PFSK-1 (cell line): Measurements from ENCODE around the gene CNIH2. TPM values are rescaled to one million over a fixed set of nuclear protein-coding genes. Genes with fewer than 3 reads are reported as not detected.

Experiments
- FOXP2 ChIP-seq: optimal IDR thresholded peaks from 2 replicates; pipeline ENCODE3; 2011; ENCODE audit warnings: borderline replicate concordance, control low read depth, inconsistent platforms; ENCODE audit not compliant: insufficient read depth; ENCODE audit errors: extremely low read length, extremely low read depth
- POLR2AphosphoS5 ChIP-seq: IDR thresholded peaks from 2 replicates; pipeline ENCODE4 v1.6.1; 2012; ENCODE audit warnings: low read depth, mild to moderate bottlenecking, control low read depth, low read length, moderate library complexity
- REST ChIP-seq, 2 experiments: IDR thresholded peaks; 2 replicates each; pipeline versions ENCODE4 v1.6.1 to v1.8.0; 2011 to 2012; ENCODE audit warnings: low read depth in 2 of 2, low read length in 2 of 2, control low read depth in 1 of 2, inconsistent platforms in 1 of 2, mild to moderate bottlenecking in 1 of 2, moderate library complexity in 1 of 2; ENCODE audit not compliant: insufficient read depth in 1 of 2
- SIN3A ChIP-seq: IDR thresholded peaks from 2 replicates; pipeline ENCODE4 v1.6.1; 2012; ENCODE audit warnings: mild to moderate bottlenecking, low read length, moderate library complexity, borderline replicate concordance; ENCODE audit not compliant: insufficient read depth
- TAF1 ChIP-seq: IDR thresholded peaks from 2 replicates; pipeline ENCODE4 v1.6.1; 2012; ENCODE audit warnings: low read length, control low read depth, borderline replicate concordance; ENCODE audit not compliant: insufficient read depth
- polyA plus RNA-seq: library from polyadenylated mRNA; unstranded; fragments of >200 nt; gene quantifications from one replicate; pipeline ENCODE4 v1.2.1, GENCODE V29; 2012; ENCODE audit warnings: low read depth, missing spikeins; ENCODE audit not compliant: insufficient read length

Gene CNIH2
- polyA plus RNA-seq = 0.30 TPM

DNA sequence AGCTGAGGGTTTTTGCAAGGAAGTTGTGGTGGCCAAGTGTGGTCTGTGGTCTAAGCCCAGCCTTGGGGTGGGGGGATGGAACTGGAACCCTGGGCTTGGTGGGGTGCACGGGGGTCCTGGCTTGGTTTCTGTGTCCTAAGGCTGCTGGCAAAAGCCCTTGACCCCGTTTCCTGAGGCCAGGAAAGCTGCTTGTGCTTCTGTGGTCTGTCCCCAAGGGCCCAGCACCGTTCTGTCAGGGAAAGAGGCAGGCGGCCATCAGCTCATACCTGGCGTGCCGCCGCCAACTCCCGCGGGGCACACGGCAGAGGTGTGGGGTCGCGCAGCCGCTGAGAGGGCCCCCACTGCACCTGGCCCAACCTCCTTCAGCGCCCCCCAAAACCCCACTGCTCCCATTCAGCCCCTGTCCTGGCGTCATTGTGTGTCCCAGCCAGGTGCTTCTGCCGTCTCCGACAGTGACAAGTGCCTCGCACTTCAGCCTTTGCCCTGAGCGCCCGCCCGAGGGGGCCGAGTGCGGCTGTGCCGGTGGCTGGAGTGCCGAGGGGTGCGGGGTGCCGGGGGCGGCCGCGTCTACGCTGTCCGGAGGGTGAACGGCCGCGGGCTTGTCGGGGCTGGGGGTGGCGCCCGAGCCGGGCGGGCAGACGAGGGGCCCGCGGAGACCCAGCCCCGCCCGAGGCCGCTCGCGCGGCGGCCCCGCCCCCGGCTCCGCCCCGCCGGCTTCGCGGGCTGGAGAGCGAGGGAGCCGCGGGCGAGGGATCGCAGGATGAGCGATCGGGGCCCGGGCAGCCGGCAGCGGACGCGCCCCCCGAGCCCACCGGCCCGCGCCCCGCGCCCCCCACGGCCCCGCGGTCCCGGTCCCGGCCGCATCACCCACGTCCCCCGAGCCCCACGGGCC, at the start of gene CNIH2:
CNIH2 (plus strand) TSS at position 705 of the 892 bp plus-strand sequence. CDS start 282 bp downstream, outside the sequence.
- TF ChIP-seq POLR2AphosphoS5 (peak; percentile 57), TAF1 (no peak), REST (IDR thresholded peaks at IDR 0.05; ENCODE audit: insufficient read depth in 1 of 2, low read depth in 2 of 2, low read length in 2 of 2) (no peak)

- TF ChIP-seq REST (IDR thresholded peaks at IDR 0.05; ENCODE audit: insufficient read depth in 1 of 2, low read depth in 2 of 2, low read length in 2 of 2) (no peak), POLR2AphosphoS5 (no peak)
Measured at GRCh38 chr11:66228521-66228920, 49.5 kb upstream of the CNIH2 start.

DNA sequence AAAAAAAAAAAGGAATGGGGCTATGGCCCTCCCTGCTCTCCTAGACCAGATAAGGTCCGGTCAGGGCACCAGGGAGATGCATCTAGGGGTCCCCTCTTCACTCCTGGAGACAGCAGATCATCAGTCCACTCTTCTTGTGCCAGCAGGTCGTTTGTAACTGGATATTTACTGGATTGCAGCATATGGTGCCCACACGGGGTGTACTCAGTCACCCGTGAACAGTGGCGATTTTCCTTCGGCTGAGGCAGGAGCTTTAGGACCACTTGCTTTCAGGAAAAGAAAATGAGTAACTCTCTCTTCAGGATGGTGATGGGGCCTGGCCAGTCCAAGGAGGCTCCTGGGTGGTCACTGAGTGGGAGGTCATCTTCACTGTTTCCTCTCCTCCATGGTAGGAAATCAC, 47.8 kb upstream of the CNIH2 start:
- TF ChIP-seq SIN3A = no peak
- no peak for TF ChIP-seq FOXP2
- TF ChIP-seq TAF1 = no peak
- no peak for TF ChIP-seq REST (IDR thresholded peaks at IDR 0.05; ENCODE audit: insufficient read depth in 1 of 2, low read depth in 2 of 2, low read length in 2 of 2)
- TF ChIP-seq POLR2AphosphoS5 = no peak

GRCh38 chr11:66230978-66231377, 47.0 kb upstream of the CNIH2 start:
- TF ChIP-seq SIN3A (no peak), TAF1 (no peak), FOXP2 (no peak), REST (IDR thresholded peaks at IDR 0.05; ENCODE audit: insufficient read depth in 1 of 2, low read depth in 2 of 2, low read length in 2 of 2) (no peak), POLR2AphosphoS5 (no peak)

DNA sequence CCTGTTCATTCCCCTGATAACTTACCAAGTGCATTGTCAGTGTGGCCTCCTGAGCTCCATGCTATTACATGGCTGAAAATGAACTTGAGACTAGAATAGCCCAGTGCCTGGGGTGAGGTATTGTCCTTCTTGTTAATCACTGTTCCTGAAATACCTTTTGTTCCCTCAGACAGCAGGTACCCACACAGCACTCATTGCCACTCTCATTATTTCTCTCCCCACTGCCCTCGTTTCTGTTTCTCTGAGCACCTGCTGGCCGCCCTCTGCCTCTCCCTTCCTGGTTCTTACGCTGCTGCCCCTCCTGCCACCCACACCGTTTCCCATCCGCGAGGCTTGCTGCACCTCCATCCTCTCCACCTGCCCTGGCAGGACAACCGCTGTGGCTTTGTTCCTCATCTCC, 46.4 kb upstream of the CNIH2 start:
- no peak for TF ChIP-seq SIN3A
- no peak for TF ChIP-seq TAF1
- TF ChIP-seq POLR2AphosphoS5 = no peak
- TF ChIP-seq REST (IDR thresholded peaks at IDR 0.05; ENCODE audit: insufficient read depth in 1 of 2, low read depth in 2 of 2, low read length in 2 of 2) = no peak
- TF ChIP-seq FOXP2 = no peak
